NCI-H2107 treated with DMSO at 0.1 percent for 48 hours (cell line): ENCODE data around the gene PSMD1.

ENCODE experiments used
- DNase-seq: peaks from one replicate; lab custom pipeline; 2025; ENCODE audit not compliant: unreplicated experiment; lab: John Stamatoyannopoulos, UW

Gene PSMD1

GRCh38 chr2:231200805-231201474 is 144.3 kb downstream of the PSMD1 start:
- DNase-seq = no peak

- no peak for DNase-seq
Observed at GRCh38 chr2:231201475-231201814, 144.8 kb downstream of the PSMD1 start.

GRCh38 chr2:231203087-231203486 is 146.4 kb downstream of the PSMD1 start:
- DNase-seq = no peak

GRCh38 chr2:231204146-231204545 is 147.5 kb downstream of the PSMD1 start:
- no peak for DNase-seq

GRCh38 chr2:231204581-231204980 is 147.9 kb downstream of the PSMD1 start:
- DNase-seq = no peak

GRCh38 chr2:231207734-231208133 is 151.1 kb downstream of the PSMD1 start:
- peak; percentile 70 for DNase-seq

GRCh38 chr2:231210782-231211181 is 154.1 kb downstream of the PSMD1 start:
- DNase-seq = no peak

GRCh38 chr2:231211486-231211885 is 154.8 kb downstream of the PSMD1 start:
- DNase-seq = no peak

GRCh38 chr2:231212329-231212845 is 155.7 kb downstream of the PSMD1 start:
- DNase-seq = no peak

GRCh38 chr2:231213931-231214642 is 157.4 kb downstream of the PSMD1 start:
- DNase-seq = no peak

- DNase-seq = no peak
Observed at GRCh38 chr2:231218366-231218765, 161.7 kb downstream of the PSMD1 start.

GRCh38 chr2:231219289-231219688 is 162.6 kb downstream of the PSMD1 start:
- DNase-seq = no peak

GRCh38 chr2:231221761-231222160 is 165.1 kb downstream of the PSMD1 start:
- DNase-seq = no peak
